H1 (cell line): ENCODE results near the gene FES. TPM values are rescaled to one million over a fixed set of nuclear protein-coding genes. Genes with fewer than 3 reads are reported as not detected.

ENCODE experiments used
- CTCF ChIA-PET: fragments of 300-600 bp; sonication (Branson Sonifier 250); formaldehyde crosslinking; loops from one replicate; lab custom pipeline; 2021; ENCODE audit not compliant: partially characterized antibody; lab: Charles Lee
- POLR2A ChIA-PET: fragments of 300-600 bp; sonication (Branson Sonifier 250); formaldehyde crosslinking; loops from one replicate; lab custom pipeline; 2021; ENCODE audit warnings: inconsistent platforms; ENCODE audit not compliant: partially characterized antibody; lab: Charles Lee
- DNase-seq, 2 experiments: peaks; one replicate each; pipeline versions ENCODE4 v3.0.0 to v3.0.0-alpha.2; 2010 to 2022; ENCODE audit warnings: low spot score in 2 of 2, low read depth in 1 of 2, mixed read lengths in 1 of 2
- FAIRE-seq: peaks from 2 replicates; lab custom pipeline; 2011; peaks lifted over from hg19 to GRCh38; lab: Jason Lieb, UNC
- H2AFZ ChIP-seq: 2 replicates; pipeline ENCODE4 v1.8.1; 2012; ENCODE audit warnings: low read length, inconsistent platforms
- H2AK5ac ChIP-seq: 2 replicates; pipeline ENCODE4 v1.6.1; 2013; ENCODE audit warnings: low read depth, low read length
- H2BK120ac ChIP-seq: replicated peaks from 2 replicates; pipeline ENCODE3; 2013; ENCODE audit warnings: low read depth, low read length, inconsistent platforms
- H2BK12ac ChIP-seq: 2 replicates; pipeline ENCODE4 v1.6.1; 2013; ENCODE audit warnings: low read depth, low read length
- H2BK15ac ChIP-seq: 2 replicates; pipeline ENCODE4 v1.6.1; 2013; ENCODE audit warnings: low read length
- H2BK20ac ChIP-seq: 2 replicates; pipeline ENCODE4 v1.6.1; 2013; ENCODE audit warnings: low read length
- H2BK5ac ChIP-seq: 2 replicates; pipeline ENCODE4 v1.6.1; 2013; ENCODE audit warnings: low read depth, low read length
- H3K14ac ChIP-seq: 2 replicates; pipeline ENCODE4 v1.6.1; 2013; ENCODE audit warnings: inconsistent platforms; ENCODE audit not compliant: insufficient read length
- H3K18ac ChIP-seq: 2 replicates; pipeline ENCODE4 v1.6.1; 2013; ENCODE audit warnings: low read length; ENCODE audit errors: extremely low read depth
- H3K23ac ChIP-seq: 2 replicates; pipeline ENCODE4 v1.6.1; 2013; ENCODE audit warnings: inconsistent platforms; ENCODE audit not compliant: insufficient read length
- H3K23me2 ChIP-seq: 2 replicates; pipeline ENCODE4 v1.6.1; 2013; ENCODE audit warnings: low read depth, low read length
- H3K27ac ChIP-seq: 2 replicates; pipeline ENCODE4 v1.6.1; 2011; ENCODE audit warnings: low read depth, low read length, inconsistent platforms
- H3K27me3 ChIP-seq, 4 experiments: replicated peaks in 1 of 4; 1 replicate in 1 of 4; 2 replicates in 3 of 4; pipeline versions ENCODE4 v1.6.1 to v1.8.1; 2011 to 2013; ENCODE audit warnings: low read length in 3 of 4, mild to moderate bottlenecking in 3 of 4, inconsistent platforms in 2 of 4, mixed read lengths in 2 of 4, moderate library complexity in 1 of 4; ENCODE audit not compliant: control insufficient read depth in 3 of 4, insufficient read depth in 3 of 4; ENCODE audit errors: extremely low read depth in 1 of 4
- H3K36me3 ChIP-seq, 4 experiments: 2 replicates each; pipeline versions ENCODE4 v1.6.1 to v1.8.1; 2011 to 2013; ENCODE audit warnings: mild to moderate bottlenecking in 4 of 4, low read length in 3 of 4, moderate library complexity in 2 of 4, control low read depth in 1 of 4, inconsistent platforms in 1 of 4; ENCODE audit not compliant: insufficient read depth in 4 of 4, control insufficient read depth in 2 of 4
- H3K4ac ChIP-seq: replicated peaks from 2 replicates; pipeline ENCODE3; 2013; ENCODE audit warnings: low read length, low read depth, mixed read lengths, inconsistent platforms; ENCODE audit not compliant: insufficient read length
- H3K4me1 ChIP-seq, 4 experiments: replicated peaks in 1 of 4; 1 replicate in 1 of 4; 2 replicates in 3 of 4; pipeline versions ENCODE4 v1.6.1 to v1.8.1; 2011 to 2013; ENCODE audit warnings: low read length in 3 of 4, inconsistent platforms in 2 of 4, mixed read lengths in 1 of 4; ENCODE audit not compliant: insufficient read depth in 4 of 4, control insufficient read depth in 3 of 4
- H3K4me2 ChIP-seq, 2 experiments: 2 replicates each; pipeline versions ENCODE4 v1.6.1 to v1.8.1; 2011 to 2013; ENCODE audit warnings: low read depth in 2 of 2, low read length in 2 of 2, control low read depth in 1 of 2, inconsistent platforms in 1 of 2, mild to moderate bottlenecking in 1 of 2; ENCODE audit not compliant: insufficient read depth in 1 of 2
- H3K4me3 ChIP-seq, 4 experiments: fragments of 200-600, 300-600 bp in 1 of 4; sonication (generic), shearing (Covaris generic), sonication (Bioruptor Twin) in 1 of 4; 2 replicates each; pipeline versions ENCODE4 v1.5.1 to v1.8.1; 2011 to 2016; ENCODE audit warnings: low read length in 4 of 4, low read depth in 3 of 4, control low read depth in 2 of 4, inconsistent platforms in 2 of 4, mild to moderate bottlenecking in 2 of 4, mixed read lengths in 1 of 4, moderate library complexity in 1 of 4; ENCODE audit not compliant: insufficient read depth in 2 of 4; ENCODE audit errors: extremely low read depth in 1 of 4
- H3K56ac ChIP-seq: replicated peaks from 2 replicates; pipeline ENCODE3; 2013; ENCODE audit warnings: low read depth, mild to moderate bottlenecking, mixed read lengths, low read length, inconsistent platforms; ENCODE audit not compliant: insufficient read length
- H3K79me1 ChIP-seq: 2 replicates; pipeline ENCODE4 v1.6.1; 2013; ENCODE audit warnings: low read depth, low read length, control low read depth
- H3K79me2 ChIP-seq, 2 experiments: 2 replicates each; pipeline versions ENCODE4 v1.6.1 to v1.8.1; 2012 to 2013; ENCODE audit warnings: low read length in 2 of 2, mild to moderate bottlenecking in 2 of 2, inconsistent platforms in 1 of 2; ENCODE audit not compliant: insufficient read depth in 2 of 2, control insufficient read depth in 1 of 2
- H3K9ac ChIP-seq, 4 experiments: replicated peaks in 1 of 4; 1 replicate in 1 of 4; 2 replicates in 3 of 4; pipeline versions ENCODE4 v1.6.1 to v1.8.1; 2011 to 2013; ENCODE audit warnings: low read depth in 3 of 4, low read length in 3 of 4, control low read depth in 2 of 4, mild to moderate bottlenecking in 2 of 4, moderate library complexity in 2 of 4, inconsistent platforms in 1 of 4; ENCODE audit errors: extremely low read depth in 1 of 4
- H3K9me3 ChIP-seq, 2 experiments: 2 replicates each; pipeline versions ENCODE4 v1.6.1 to v1.8.1; 2012 to 2013; ENCODE audit warnings: mild to moderate bottlenecking in 2 of 2, moderate library complexity in 2 of 2, control low read depth in 1 of 2, inconsistent platforms in 1 of 2, low read depth in 1 of 2, low read length in 1 of 2, mixed read lengths in 1 of 2; ENCODE audit not compliant: insufficient read depth in 2 of 2
- H4K20me1 ChIP-seq, 2 experiments: replicated peaks in 1 of 2; 2 replicates each; pipeline versions ENCODE3 to v1.8.1; 2011 to 2013; ENCODE audit warnings: inconsistent platforms in 2 of 2, low read length in 2 of 2, mild to moderate bottlenecking in 1 of 2; ENCODE audit not compliant: insufficient read depth in 2 of 2, control insufficient read depth in 1 of 2
- H4K5ac ChIP-seq: 2 replicates; pipeline ENCODE4 v1.6.1; 2013; ENCODE audit warnings: low read length, low read depth, mixed read lengths, inconsistent platforms; ENCODE audit not compliant: insufficient read length
- H4K8ac ChIP-seq: 2 replicates; pipeline ENCODE4 v1.8.0; 2013; ENCODE audit warnings: mild to moderate bottlenecking, moderate library complexity, low read length, inconsistent platforms; ENCODE audit not compliant: insufficient read depth; ENCODE audit errors: extremely low read depth
- H4K91ac ChIP-seq: replicated peaks from 2 replicates; pipeline ENCODE3; 2013; ENCODE audit warnings: low read length, mixed read lengths, inconsistent platforms; ENCODE audit not compliant: insufficient read length
- ASH2L ChIP-seq: fragments of 200-600, 300-600 bp; sonication (generic); IDR thresholded peaks from one replicate; pipeline ENCODE4 v1.7.1; 2017; ENCODE audit warnings: low read length
- ATF2 ChIP-seq: IDR thresholded peaks from 2 replicates; pipeline ENCODE4 v1.6.1; 2012; ENCODE audit warnings: low read length, inconsistent platforms
- BRCA1 ChIP-seq: IDR thresholded peaks from 2 replicates; pipeline ENCODE4 v1.6.1; 2012; ENCODE audit warnings: low read depth, low read length, improper control_type of control experiment
- CBX8 ChIP-seq: fragments of 300-800, 300-1000 bp; sonication (generic); IDR thresholded peaks from 2 replicates; pipeline ENCODE4 v1.7.1; 2016; ENCODE audit warnings: low read depth, low read length, borderline replicate concordance
- CHD2 ChIP-seq: IDR thresholded peaks from 2 replicates; pipeline ENCODE4 v1.6.1; 2012; ENCODE audit warnings: low read length, improper control_type of control experiment
- SIN3A ChIP-seq, 2 experiments: IDR thresholded peaks in 1 of 2; conservative IDR thresholded peaks in 1 of 2; 2 replicates each; pipeline ENCODE4 v1.6.1; 2011 to 2012; ENCODE audit warnings: low read length in 2 of 2, improper control_type of control experiment in 1 of 2, low read depth in 1 of 2, mild to moderate bottlenecking in 1 of 2
- SP1 ChIP-seq: IDR thresholded peaks from 2 replicates; pipeline ENCODE4 v1.6.1; 2011; ENCODE audit warnings: low read depth, low read length
- TBP ChIP-seq: IDR thresholded peaks from 2 replicates; pipeline ENCODE4 v1.6.1; 2011; ENCODE audit warnings: low read depth, low read length, improper control_type of control experiment
- TCF12 ChIP-seq: IDR thresholded peaks from 2 replicates; pipeline ENCODE4 v1.6.1; 2011; ENCODE audit warnings: low read depth, mild to moderate bottlenecking, low read length
- USF2 ChIP-seq: IDR thresholded peaks from 2 replicates; pipeline ENCODE4 v1.6.1; 2011; ENCODE audit warnings: low read length, improper control_type of control experiment
- YY1 ChIP-seq: IDR thresholded peaks from 2 replicates; pipeline ENCODE4 v1.6.1; 2011; ENCODE audit warnings: low read depth, mild to moderate bottlenecking, low read length
- WGBS, 2 experiments: shearing (Covaris generic) in 1 of 2; methylation state at CpG; one replicate each; pipeline versions ENCODE4 v1.1.6 to v1.1.7; 2013 to 2015; ENCODE audit warnings: low lambda C conversion rate in 2 of 2, mixed read lengths in 2 of 2, inconsistent platforms in 1 of 2, low coverage in 1 of 2, missing lambda C conversion rate in 1 of 2; ENCODE audit not compliant: insufficient replicate concordance in 2 of 2, insufficient coverage in 1 of 2, insufficient read length in 1 of 2; ENCODE audit errors: extremely low coverage in 1 of 2, missing lambda C conversion rate in 1 of 2; 5-methylcytosine and 5-hydroxymethylcytosine counted together
- polyA plus RNA-seq, 7 experiments: library from polyadenylated mRNA; depleted of rRNA in 3 of 7; stranded (reverse) in 5 of 7; unstranded in 2 of 7; fragments of >200 nt in 5 of 7; fragments of 200-250 nt in 2 of 7; gene quantifications; 1 replicate in 5 of 7; 2 replicates in 1 of 7; 4 replicates in 1 of 7; pipeline versions ENCODE4 v1.2.1 to v1.2.3, GENCODE V29; 2011 to 2013; ENCODE audit warnings: missing spikeins in 2 of 7, mixed read lengths in 2 of 7
- total RNA-seq: library from RNA; stranded (reverse); fragmentation: NEBNext Ultra II Directional; extraction: Animal tissue kit (Norgen Biotek cat#: 25700); gene quantifications from 2 replicates; pipeline ENCODE4 v1.2.1, GENCODE V29; 2021

The FES gene
- total and polyA plus RNA-seq, 2 of the 8 experiments (the other 6 are each of a cell fraction or from before 2014, with no cell fraction given), result 8.5 to 8.6 TPM

GRCh38 chr15:90886291-90886614, 1.9 kb downstream of the FES start:
- Histone ChIP-seq H2BK120ac (no peak overlapping the region), H3K4me1 (peaks cover 0 to 24% (median 15%) of the 10 kb centered on the region in 4 experiments; a peak in 6 of 7 replicates), H3K18ac (no peak overlapping the region), H2BK15ac (no peak overlapping the region), H3K14ac (no peak overlapping the region), H3K27ac (no peak overlapping the region), H3K4me3 (no peak overlapping the region), H3K79me2 (no peaks in the 10 kb centered on the region), H3K23ac (no peak overlapping the region), H4K8ac (no peak overlapping the region), H3K23me2 (no peaks in the 10 kb centered on the region; the same call in 1 of the 2 replicates), H2BK20ac (no peak overlapping the region), H2AK5ac (no peak overlapping the region), H3K56ac (no peak overlapping the region)
- POLR2A ChIA-PET, result interaction anchor here (0.7 to 4.7 kb wide), 6 partner anchors 9 to 331 kb away, joined by 3 to 22 read pairs (median 4); partner anchors contain the start of gene UNC45A
- DNase-seq, result no peak
- CTCF ChIA-PET, result interaction anchor here (0.7 to 5.5 kb wide), 52 partner anchors 13 to 593 kb away, joined by 3 to 132 read pairs (median 6); partner anchors contain the start of genes FURIN, HDDC3, MAN2A2 and UNC45A
- 65% methylated on average over 5 of the region's 5 CpGs; no CpG with 5 or more reads in 1 of the 2 experiments for WGBS, 2 experiments
- no peak for TF ChIP-seq CBX8
- no peak for TF ChIP-seq SP1
- TF ChIP-seq CHD2, result no peak
- no peak for TF ChIP-seq ATF2
- no peak for TF ChIP-seq ASH2L
- TF ChIP-seq USF2, result no peak
- TF ChIP-seq TCF12, result no peak
- TF ChIP-seq BRCA1, result no peak
- TF ChIP-seq TBP, result no peak
- TF ChIP-seq YY1, result no peak
- no peak for TF ChIP-seq SIN3A (conservative IDR thresholded peaks at IDR 0.05 in 1 of 2, IDR thresholded peaks at IDR 0.05 in 1 of 2; ENCODE audit: low read depth in 1 of 2, low read length in 2 of 2)
- TF ChIP-seq, all 59 proteins: peak for 0
- H3K27me3 ChIP-seq, result no peaks in the 10 kb centered on the region
- H4K20me1 ChIP-seq, result peaks cover 0 to 4% of the 10 kb centered on the region in 2 experiments
- no peak overlapping the region for H3K4me2 ChIP-seq
- no peak overlapping the region for H2BK5ac ChIP-seq
- no peak overlapping the region for H4K5ac ChIP-seq
- FAIRE-seq, result no peak
- H2BK12ac ChIP-seq, result no peak overlapping the region
- H2AFZ ChIP-seq, result no peak overlapping the region
- no peaks in the 10 kb centered on the region for H3K9me3 ChIP-seq
- H3K9ac ChIP-seq, result no peak overlapping the region
- no peak overlapping the region for H4K91ac ChIP-seq
- H3K79me1 ChIP-seq, result no peaks in the 10 kb centered on the region; the same call in 1 of the 2 replicates
- H3K36me3 ChIP-seq, result peaks cover 0 to 3% (median 0%) of the 10 kb centered on the region in 4 experiments; a peak in 1 of 8 replicates
- H3K4ac ChIP-seq, result no peak overlapping the region
